GM19240 (cell line): Measurements from ENCODE around the gene MRGPRE.
"Not testable (repeated sequence)": the region's sequence is repeated elsewhere in the genome, so short reads cannot be mapped to it uniquely, and the experiment has no call there.

Experiments used
- DNase-seq: peaks from one replicate; pipeline ENCODE4 v3.0.0; 2011; ENCODE audit warnings: low spot score; ENCODE audit not compliant: insufficient read length

The MRGPRE gene, protein sequence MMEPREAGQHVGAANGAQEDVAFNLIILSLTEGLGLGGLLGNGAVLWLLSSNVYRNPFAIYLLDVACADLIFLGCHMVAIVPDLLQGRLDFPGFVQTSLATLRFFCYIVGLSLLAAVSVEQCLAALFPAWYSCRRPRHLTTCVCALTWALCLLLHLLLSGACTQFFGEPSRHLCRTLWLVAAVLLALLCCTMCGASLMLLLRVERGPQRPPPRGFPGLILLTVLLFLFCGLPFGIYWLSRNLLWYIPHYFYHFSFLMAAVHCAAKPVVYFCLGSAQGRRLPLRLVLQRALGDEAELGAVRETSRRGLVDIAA

DNA sequence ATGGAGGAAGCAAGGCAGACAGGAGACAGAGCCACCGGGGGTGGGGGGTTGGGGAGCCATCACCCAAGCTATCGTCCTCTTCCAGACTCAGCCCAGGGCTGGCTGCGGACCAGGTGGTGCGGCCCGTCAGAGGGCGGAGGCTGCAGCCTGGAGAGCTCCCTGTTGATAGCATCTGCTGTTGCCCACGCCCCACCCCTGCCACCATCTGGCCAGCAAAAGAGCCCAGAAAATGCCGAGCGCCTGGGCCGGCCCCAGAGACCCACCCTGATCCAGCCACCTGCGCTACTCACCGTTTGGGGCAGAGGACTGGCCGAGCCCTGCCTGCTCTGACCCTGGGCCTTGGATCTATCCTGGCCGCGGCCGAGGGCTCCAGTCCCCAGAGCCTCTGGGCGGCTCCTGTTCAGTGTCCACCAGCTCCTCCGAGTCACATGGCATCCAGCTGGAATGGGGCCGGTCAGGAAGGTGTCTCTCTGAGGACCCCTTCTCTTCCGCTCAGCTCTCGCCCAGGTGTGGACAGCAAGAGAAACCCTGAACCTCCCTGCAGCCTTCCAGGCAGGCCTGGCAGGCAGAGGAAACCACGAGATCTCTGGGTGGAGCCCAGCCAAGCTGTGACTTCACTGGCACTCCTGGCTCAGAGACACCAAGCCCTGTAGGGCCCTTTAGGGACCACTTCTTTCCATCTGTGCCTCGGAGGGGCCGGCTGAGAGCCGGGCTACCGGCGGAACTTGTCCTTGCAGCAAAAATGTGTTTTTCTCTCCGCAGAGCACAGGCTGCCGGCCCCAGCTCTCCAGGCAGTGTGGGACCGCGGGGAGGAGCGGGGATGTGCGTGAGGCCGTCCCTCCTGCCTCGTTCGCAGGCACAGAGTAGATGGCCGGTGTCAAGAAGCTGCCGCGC lies at the start of gene MRGPRE:
MRGPRE (minus strand) TSS at position 567 of the 894 bp plus-strand sequence. CDS start 3,618 bp downstream, outside the sequence.
- no peak for DNase-seq

GRCh38 chr11:3281146-3281545 lies 48.9 kb upstream of the MRGPRE start:
- DNase-seq: not testable (repeated sequence)

DNA sequence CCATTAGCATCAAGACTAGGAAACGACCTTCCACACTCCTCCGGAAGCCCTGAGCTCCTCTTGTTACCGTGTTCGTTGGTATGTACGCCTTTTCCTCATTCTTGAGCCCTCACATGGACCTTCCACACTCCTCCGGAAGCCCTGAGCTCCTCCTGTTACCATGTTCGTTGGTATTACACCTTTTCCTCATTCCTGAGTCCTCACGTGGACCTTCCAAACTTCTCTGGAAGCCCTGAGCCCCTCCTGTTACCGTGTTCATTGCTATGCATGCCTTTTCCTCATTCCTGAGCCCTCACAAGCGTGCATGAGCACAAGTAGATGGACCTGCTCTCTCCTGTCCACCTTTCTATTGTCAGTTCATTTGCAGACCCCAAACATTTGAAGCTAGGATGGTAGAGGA lies 48.4 kb upstream of the MRGPRE start:
- DNase-seq: not testable (repeated sequence)

GRCh38 chr11:3278922-3279321 lies 46.7 kb upstream of the MRGPRE start:
- DNase-seq: not testable (repeated sequence)

- not testable (repeated sequence) for DNase-seq
These were observed 41.4 kb upstream of the MRGPRE start for GRCh38 chr11:3273629-3274028.

- DNase-seq: not testable (repeated sequence)
These were observed 30.3 kb upstream of the MRGPRE start for GRCh38 chr11:3262548-3262947.

DNA sequence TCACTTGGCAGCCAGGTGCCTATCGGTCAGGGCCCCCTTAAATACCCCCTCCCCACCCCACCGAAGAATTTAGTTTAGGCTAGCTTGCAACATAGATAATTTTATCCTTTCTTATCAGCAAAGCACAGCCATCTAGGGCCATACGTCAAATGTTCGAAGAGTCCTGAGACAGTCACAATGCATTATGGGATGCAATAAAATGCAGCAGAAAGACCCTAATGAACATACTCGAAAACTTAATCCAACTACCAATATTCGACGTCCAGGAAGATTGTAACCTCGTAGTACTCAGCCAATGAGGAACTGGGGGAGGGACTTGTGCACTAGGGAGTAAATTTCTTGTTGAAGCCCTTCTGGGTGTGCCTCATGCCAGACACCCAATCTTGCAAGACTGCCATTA lies 29.6 kb upstream of the MRGPRE start:
- DNase-seq: not testable (repeated sequence)

DNA sequence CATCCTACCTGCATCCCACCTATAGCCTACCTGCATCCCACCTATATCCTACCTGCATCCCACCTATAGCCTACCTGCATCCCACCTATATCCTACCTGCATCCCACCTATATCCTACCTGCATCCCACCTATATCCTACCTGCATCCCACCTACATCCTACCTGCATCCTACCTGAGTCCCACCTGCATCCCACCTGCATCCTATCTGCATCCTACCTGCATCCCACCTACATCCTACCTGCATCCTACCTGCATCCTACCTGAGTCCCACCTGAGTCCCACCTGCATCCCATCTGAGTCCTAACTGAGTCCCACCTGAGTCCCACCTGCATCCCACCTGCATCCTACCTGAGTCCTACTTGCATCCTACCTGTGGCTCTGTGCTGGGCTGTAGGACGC lies 25.3 kb upstream of the MRGPRE start:
- not testable (repeated sequence) for DNase-seq

GRCh38 chr11:3255241-3255640 lies 23.0 kb upstream of the MRGPRE start:
- DNase-seq: not testable (repeated sequence)

GRCh38 chr11:3254773-3255172 lies 22.6 kb upstream of the MRGPRE start:
- DNase-seq: not testable (repeated sequence)

GRCh38 chr11:3245071-3245470 lies 12.9 kb upstream of the MRGPRE start:
- no peak for DNase-seq

DNA sequence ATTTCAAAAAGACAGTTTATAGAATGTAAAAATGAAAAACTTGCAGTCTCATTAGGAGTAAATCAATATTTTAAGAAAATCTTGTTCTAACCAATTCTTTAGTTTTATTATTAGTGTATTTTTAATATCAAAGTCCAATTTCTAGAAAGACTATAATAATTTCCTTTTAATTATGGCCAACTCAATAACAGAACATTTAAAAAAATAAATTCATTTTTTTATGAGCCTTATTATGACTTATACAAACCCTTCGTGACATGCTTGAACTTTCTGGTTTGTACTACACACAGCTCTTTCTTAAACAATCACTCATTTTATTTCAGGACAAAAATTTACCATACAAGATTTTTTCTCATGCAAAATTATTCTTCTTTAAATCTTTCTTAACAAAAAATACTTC lies 11.7 kb upstream of the MRGPRE start:
- DNase-seq: no peak

- no peak for DNase-seq
These were observed 4.9 kb upstream of the MRGPRE start for GRCh38 chr11:3237119-3237518.

DNA sequence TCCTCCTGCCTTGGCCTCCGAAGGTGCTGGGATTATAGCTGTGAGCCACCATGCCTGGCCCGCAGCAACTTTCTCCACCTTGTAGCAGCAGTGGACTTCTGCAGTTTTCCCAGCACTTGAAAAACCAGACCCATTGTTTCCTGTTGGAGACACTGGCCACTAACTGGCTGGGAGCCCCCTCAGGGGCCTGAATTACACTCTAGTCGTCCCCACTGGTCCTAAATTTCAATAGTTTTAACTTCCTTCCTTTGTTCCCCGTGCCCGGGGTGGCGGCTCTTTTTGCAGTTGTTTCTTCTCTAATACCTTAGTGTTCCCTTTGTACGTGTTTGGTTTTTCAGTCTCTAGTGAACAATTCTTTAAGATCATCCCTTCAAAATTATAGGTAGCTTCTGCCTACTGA lies 2.6 kb upstream of the MRGPRE start:
- no peak for DNase-seq

DNA sequence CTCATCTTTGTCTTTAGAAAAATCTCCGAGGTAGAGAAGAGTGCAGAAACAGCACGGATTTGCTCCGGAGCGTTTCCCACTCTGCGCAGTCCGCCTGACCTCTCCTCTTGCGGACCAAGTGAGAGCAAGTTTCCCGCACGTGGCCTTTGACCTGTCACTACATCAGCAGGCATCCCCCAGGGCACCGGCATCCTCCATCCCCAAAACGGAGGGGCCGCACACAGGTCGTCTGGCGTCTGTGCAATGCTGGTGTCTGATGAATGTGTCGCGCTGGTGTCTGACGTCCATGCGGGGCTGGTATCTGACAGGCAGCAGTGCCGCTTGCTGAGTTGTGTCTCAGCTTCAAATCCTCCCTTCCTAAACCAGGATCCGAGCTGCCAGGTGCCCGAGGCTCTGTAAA lies 739 bp upstream of the MRGPRE start:
- DNase-seq: no peak

GRCh38 chr11:3231550-3231850 lies 717 bp downstream of the MRGPRE start:
- no peak for DNase-seq

- DNase-seq: no peak
These were observed 1.3 kb downstream of the MRGPRE start for GRCh38 chr11:3230636-3231549.

DNA sequence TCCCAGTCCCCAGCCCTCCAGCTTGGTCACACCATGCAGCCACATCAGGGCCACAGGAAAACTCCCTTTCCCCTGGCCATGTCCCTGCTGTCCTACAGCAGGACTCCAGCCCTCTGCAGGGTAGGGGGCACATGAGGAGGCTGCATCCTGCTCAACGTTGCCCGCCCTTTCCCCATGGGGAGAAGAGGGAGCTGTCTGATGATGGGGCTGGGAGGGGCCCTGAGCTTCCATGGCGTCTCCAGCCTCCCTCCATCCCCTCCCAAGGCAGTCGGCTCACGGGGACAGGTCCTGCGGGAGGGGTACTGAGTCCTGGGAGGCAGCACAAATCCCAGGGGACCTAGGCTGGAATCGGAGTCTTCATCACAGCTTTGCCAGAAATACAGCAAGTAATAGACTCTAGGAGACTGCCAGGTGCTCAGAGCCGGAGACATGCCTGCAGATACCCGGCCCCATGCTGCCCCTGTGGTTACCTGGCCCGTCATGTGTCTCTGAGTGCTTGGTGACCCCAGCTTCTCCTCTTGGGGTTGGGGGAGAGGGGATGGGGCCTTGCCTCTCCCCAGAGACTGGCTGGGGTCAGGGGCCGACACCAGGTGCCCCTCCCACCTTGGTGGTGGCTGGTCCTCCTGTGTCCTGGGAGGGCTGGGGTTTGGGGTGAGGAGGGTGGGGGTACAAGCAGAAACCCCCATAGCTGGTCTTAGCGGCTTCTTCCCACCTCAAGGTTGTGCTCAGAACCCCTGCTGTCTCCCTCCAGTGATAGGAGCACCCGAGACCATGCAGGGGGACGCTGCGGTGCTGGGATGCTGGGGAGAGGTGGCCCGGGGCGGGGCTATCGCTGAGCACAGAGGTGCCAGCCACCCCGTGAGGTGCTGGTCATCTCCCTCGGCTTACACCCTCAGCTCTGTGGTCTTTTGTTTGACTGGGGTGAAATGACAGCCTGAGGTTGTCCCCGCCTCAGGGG lies 2.3 kb downstream of the MRGPRE start:
- no peak for DNase-seq

- DNase-seq: no peak
These were observed 3.8 kb downstream of the MRGPRE start for GRCh38 chr11:3228445-3228829.
